GM12874 (cell line): ENCODE measurements around the gene HPS1.

Experiments used
- CTCF ChIP-seq: IDR thresholded peaks from 2 replicates; pipeline ENCODE4 v1.5.1; 2011; ENCODE audit warnings: low read depth, mild to moderate bottlenecking, control low read depth, low read length, moderate library complexity; ENCODE audit not compliant: insufficient read depth

HPS1 gene

GRCh38 chr10:98414578-98414931, 32.2 kb downstream of the HPS1 start:
- TF ChIP-seq CTCF = no peak

GRCh38 chr10:98411768-98412167, 35.0 kb downstream of the HPS1 start:
- no peak for TF ChIP-seq CTCF

GRCh38 chr10:98411166-98411565, 35.6 kb downstream of the HPS1 start:
- TF ChIP-seq CTCF = no peak

- TF ChIP-seq CTCF = no peak
Measured at GRCh38 chr10:98410759-98411158, 36.0 kb downstream of the HPS1 start.

GRCh38 chr10:98410135-98410743, 36.5 kb downstream of the HPS1 start:
- TF ChIP-seq CTCF = no peak

GRCh38 chr10:98408799-98409198, 37.9 kb downstream of the HPS1 start:
- no peak for TF ChIP-seq CTCF

GRCh38 chr10:98407744-98408241, 38.9 kb downstream of the HPS1 start:
- no peak for TF ChIP-seq CTCF
